Progenitor cell of endocrine pancreas (in vitro differentiated cells): ENCODE measurements around the gene EPHB4. TPM values are rescaled to one million over a fixed set of nuclear protein-coding genes. Genes with fewer than 3 reads are reported as not detected.

ENCODE experiments used
- DNase-seq: peaks from one replicate; pipeline ENCODE4 v3.0.0; 2021; ENCODE audit warnings: low spot score; ENCODE audit not compliant: unreplicated experiment
- H3K27ac Mint-ChIP-seq: 2 replicates; pipeline ENCODE4 v1.8.0; 2021; ENCODE audit warnings: mild to moderate bottlenecking, moderate library complexity, mixed read lengths
- H3K27me3 Mint-ChIP-seq: 2 replicates; pipeline ENCODE4 v1.8.0; 2021; ENCODE audit warnings: mixed read lengths
- H3K36me3 Mint-ChIP-seq: 2 replicates; pipeline ENCODE4 v1.8.0; 2022; ENCODE audit warnings: mixed read lengths; ENCODE audit not compliant: insufficient read depth
- H3K4me1 Mint-ChIP-seq: 2 replicates; pipeline ENCODE4 v1.8.0; 2021; ENCODE audit warnings: low read depth, mixed read lengths
- H3K4me3 Mint-ChIP-seq: 2 replicates; pipeline ENCODE4 v1.8.0; 2021; ENCODE audit warnings: low read depth, mild to moderate bottlenecking, moderate library complexity, mixed read lengths
- H3K9me3 Mint-ChIP-seq: 2 replicates; pipeline ENCODE4 v1.8.0; 2021; ENCODE audit warnings: low read depth, mixed read lengths
- CTCF ChIP-seq: fragments of 200-600 bp; sonication (generic); IDR thresholded peaks from one replicate; pipeline ENCODE4 v1.5.0; 2021; ENCODE audit warnings: antibody characterized with exemption, mild to moderate bottlenecking; ENCODE audit not compliant: unreplicated experiment
- total RNA-seq: library from RNA; stranded (reverse); gene quantifications from 2 replicates; pipeline ENCODE4 v1.2.1, GENCODE V29; 2021

EPHB4 gene
- total RNA-seq, 1 donor from 2014 or later: 164 TPM

DNA sequence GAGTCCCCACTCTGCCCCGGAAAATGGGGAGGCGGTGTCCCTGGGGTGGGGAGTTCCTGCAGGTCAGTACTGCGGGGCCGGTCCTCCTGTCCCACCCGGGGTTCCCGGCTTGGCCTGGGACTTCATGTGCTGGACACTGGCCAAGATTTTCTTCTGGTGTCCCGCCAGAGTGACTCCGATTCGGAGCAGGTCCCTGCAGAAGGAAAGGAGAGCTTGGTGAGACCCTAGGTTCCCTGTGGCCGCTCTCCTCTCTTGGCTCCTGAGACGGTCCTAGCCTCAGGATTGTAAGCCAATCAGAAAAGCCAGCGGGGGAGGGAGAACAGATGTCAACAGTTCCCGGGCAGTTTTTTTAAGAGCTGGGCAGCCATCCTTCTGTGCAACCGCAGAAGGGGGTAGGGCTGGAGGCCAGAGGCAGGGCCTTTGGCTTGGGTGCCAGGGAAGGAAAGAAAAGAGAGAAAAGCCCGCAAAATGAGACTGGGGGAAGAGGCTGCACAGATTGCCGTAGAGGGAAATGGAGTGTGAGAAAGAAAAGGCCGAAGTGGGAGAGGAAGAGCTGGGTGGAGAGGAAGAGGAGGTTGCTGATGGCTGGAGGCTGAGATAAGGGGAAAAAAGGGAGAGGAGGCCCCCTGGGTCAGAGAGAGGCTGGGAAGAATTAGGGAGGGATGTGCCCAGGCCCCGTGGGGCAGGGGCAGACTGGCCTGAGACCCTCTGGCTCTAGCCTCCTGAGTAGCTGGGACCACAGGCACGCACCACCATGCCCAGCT, 23.7 kb downstream of the EPHB4 start:
- no peaks in the 10 kb centered on the region for H3K9me3 Mint-ChIP-seq
- no peaks in the 10 kb centered on the region for H3K27me3 Mint-ChIP-seq
- TF ChIP-seq CTCF: no peak
- peaks cover 32% of the 10 kb centered on the region for H3K4me1 Mint-ChIP-seq
- no peak overlapping the region for H3K4me3 Mint-ChIP-seq
- DNase-seq: peak; percentile 39
- H3K27ac Mint-ChIP-seq: peak overlapping the region; percentile 87
- H3K36me3 Mint-ChIP-seq: peaks cover 30% of the 10 kb centered on the region

DNA sequence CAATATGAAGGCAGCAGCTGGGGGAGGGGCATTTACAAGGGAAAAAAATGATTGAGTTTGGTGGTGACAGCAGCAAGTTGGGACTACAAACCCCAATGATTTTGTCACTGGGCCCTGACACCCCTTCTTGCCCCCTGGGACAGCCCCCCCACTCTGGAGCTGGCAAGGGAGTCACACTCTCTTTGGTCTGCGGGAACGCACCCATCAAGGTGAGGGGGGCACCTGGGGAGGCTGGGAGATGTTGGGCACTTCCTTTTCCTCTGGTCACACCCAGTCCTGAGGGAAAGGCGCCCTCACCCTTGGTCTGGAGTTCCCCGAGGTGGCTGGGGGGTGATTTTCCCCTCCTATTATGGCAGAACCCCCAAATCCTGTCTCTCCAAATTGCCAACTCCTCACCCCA, 24.4 kb downstream of the EPHB4 start:
- no peak for DNase-seq
- Mint-ChIP-seq H3K9me3 (no peaks in the 10 kb centered on the region), H3K36me3 (peaks cover 25% of the 10 kb centered on the region), H3K4me3 (no peak overlapping the region), H3K27ac (peak overlapping the region; percentile 66), H3K27me3 (no peaks in the 10 kb centered on the region), H3K4me1 (peaks cover 34% of the 10 kb centered on the region)
- TF ChIP-seq CTCF: no peak

DNA sequence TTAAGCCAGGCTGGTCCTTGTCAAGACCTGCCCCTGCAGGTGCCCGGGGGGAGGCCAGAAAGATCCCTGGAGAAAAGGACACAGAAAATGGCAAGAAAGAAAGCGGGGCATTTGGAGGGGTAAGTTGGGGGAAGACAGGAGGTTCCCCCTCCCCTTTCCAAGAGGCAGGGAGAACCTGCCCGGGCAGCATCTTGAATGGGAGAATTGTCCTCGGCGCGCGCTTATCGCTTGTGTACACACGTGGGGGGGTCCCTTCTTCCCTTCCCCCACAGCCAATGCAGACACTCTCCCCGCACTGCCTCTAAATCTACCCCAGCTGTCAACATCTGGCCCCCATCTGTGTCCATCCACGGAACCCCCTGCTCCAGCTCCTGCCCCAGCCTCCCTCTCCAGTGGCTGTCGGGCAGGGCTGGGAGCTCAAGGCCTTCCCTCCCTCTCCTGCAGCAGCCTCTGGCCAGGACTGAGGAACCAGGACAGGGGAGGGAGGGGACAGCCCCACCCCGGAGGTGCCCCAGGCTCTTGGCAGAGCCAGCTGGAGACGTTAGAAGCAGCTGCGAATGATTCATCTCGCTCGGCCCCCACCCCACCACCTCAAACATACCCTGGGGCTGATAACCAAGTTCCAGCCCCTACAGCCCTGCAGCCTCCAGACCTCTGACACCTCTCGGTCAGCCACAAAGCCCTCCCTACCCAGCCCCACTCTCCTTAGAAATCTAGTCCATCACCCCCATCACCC, 25.3 kb downstream of the EPHB4 start:
- Mint-ChIP-seq H3K27ac (peak overlapping the region; percentile 95), H3K4me3 (peak overlapping the region; percentile 3), H3K4me1 (peaks cover 34% of the 10 kb centered on the region), H3K27me3 (no peaks in the 10 kb centered on the region), H3K9me3 (no peaks in the 10 kb centered on the region), H3K36me3 (peaks cover 18% of the 10 kb centered on the region)
- no peak for TF ChIP-seq CTCF
- DNase-seq: peak; percentile 34

GRCh38 chr7:100799037-100799896, 28.1 kb downstream of the EPHB4 start:
- peak; percentile 70 for TF ChIP-seq CTCF
- Mint-ChIP-seq H3K27ac (peak overlapping the region; percentile 73), H3K36me3 (peaks cover 7% of the 10 kb centered on the region), H3K4me3 (no peak overlapping the region), H3K4me1 (peaks cover 31% of the 10 kb centered on the region), H3K9me3 (no peaks in the 10 kb centered on the region), H3K27me3 (peaks cover 8% of the 10 kb centered on the region)
- DNase-seq: peak; percentile 54

GRCh38 chr7:100794741-100795140, 32.6 kb downstream of the EPHB4 start:
- TF ChIP-seq CTCF: no peak
- Mint-ChIP-seq H3K36me3 (no peaks in the 10 kb centered on the region), H3K27ac (no peak overlapping the region), H3K9me3 (no peaks in the 10 kb centered on the region), H3K4me3 (no peak overlapping the region), H3K4me1 (peaks cover 5% of the 10 kb centered on the region), H3K27me3 (peaks cover 10% of the 10 kb centered on the region)
- DNase-seq: no peak
